ENCODE data around the gene ATP5MC3.

- TF ChIP-seq ZZZ3 (IDR thresholded peaks at IDR 0.05; ENCODE audit: control insufficient read depth, insufficient read length, low read depth) (no peak), PBX3 (IDR thresholded peaks at IDR 0.05; ENCODE audit: insufficient replicate concordance, low read depth, low read length) (no peak), RAD21 (IDR thresholded peaks at IDR 0.05; ENCODE audit: insufficient read depth, low read depth, low read length) (no peak), CTCF (IDR thresholded peaks at IDR 0.05 in 2 of 3, conservative IDR thresholded peaks at IDR 0.05 in 1 of 3; ENCODE audit: control insufficient read depth in 2 of 3, extremely low read depth in 1 of 3, insufficient read depth in 1 of 3, low read depth in 3 of 3, low read length in 3 of 3) (no peak), POLR2AphosphoS5 (IDR thresholded peaks at IDR 0.05; ENCODE audit: low read length) (no peak)
Observed at GRCh38 chr2:175228179-175228578, 46.7 kb upstream of the ATP5MC3 start.
